Measurements from ENCODE around the gene SLC22A12.

Gene SLC22A12

DNA sequence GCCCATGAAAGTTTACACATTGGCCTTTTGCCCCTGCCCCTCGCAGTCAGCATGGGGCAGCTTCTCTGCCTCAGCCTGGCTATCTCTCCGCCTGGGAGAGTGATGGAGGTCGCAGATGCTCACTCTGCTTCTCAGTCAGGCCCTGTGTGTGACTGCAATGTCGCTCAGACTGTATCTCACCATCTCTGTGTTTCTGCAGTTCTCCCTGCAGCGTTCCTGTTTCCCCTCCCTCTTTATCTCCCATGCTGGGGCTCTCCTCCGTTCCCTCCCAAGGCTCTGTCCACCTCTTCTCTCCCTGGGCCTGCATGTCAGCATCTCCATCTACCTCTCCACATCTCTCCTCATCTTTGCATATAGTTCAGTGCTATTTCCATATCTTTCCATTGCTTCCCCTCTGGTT is 38.1 kb downstream of the SLC22A12 start:
- DNase-seq, result no peak

- no peak for DNase-seq
These were observed 39.0 kb downstream of the SLC22A12 start for GRCh38 chr11:64629796-64630562.

GRCh38 chr11:64631675-64632074 is 40.7 kb downstream of the SLC22A12 start:
- no peak for DNase-seq

DNA sequence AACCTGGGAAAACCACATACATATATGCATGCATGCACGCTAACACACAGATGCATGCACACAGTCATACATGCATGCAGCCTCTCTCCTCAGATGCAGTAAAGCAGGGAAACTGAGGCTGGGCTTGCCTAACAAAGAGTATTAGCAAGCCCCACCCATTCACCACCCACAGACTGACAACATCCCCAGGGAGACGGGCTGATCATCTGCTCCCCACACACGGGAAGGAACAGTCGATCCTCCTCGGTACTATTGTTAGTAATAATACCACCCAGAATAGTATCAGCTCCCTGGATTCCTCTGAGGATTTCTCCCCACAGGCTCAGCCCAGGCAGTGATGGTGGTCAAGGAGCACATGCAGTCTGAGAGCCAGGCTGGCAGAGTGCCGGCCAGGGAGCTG is 41.2 kb downstream of the SLC22A12 start:
- no peak for DNase-seq

DNA sequence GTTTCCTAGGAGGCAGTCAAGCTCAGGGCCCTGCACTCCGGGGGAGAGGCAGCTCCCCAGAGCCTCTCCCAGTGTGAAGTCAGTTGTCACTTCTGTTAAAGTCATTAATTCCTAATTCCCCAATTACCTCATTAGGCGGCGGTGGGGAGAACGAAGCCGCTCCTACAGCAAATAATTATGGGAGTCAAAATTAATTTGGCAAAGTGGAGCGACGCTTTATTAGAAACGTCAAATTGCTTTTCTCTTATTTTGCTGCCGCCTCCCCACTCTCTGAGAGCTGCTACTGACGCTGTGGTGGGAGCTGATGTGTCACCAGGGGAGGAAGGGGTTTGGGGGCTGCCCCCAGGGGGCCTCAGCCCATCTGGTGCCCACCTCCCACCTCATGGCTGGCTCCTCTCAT is 41.6 kb downstream of the SLC22A12 start:
- DNase-seq, result no peak

DNA sequence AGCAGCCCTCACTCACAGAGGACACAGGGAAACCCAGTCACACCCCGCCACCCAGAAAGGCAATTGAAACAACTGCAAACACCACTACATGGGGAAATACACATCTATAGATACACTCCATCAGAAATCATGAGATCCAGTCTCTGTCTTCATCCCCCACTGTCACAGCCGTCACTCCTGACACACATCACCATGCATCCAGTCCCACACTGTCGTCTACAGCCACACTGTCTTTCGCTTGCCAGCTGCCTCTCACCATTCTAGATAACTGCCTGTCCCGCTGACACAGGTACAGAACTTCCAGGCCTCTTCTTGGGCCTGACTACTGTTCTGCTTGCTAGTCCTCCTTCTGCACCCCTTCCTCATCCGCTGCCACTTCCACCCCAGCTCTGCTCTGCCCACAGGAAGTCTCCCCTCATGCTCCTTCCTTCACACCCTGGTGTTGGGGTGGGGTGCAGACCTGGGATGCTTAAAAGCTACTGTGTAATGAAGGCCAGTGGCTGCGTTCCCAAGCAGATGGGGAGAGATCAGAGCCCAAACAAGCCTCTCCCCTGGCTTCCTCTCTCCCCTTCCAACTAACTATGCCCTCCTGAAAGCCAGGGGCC is 42.6 kb downstream of the SLC22A12 start:
- no peak for DNase-seq

GRCh38 chr11:64637334-64638017 is 46.5 kb downstream of the SLC22A12 start:
- no peak for DNase-seq

DNA sequence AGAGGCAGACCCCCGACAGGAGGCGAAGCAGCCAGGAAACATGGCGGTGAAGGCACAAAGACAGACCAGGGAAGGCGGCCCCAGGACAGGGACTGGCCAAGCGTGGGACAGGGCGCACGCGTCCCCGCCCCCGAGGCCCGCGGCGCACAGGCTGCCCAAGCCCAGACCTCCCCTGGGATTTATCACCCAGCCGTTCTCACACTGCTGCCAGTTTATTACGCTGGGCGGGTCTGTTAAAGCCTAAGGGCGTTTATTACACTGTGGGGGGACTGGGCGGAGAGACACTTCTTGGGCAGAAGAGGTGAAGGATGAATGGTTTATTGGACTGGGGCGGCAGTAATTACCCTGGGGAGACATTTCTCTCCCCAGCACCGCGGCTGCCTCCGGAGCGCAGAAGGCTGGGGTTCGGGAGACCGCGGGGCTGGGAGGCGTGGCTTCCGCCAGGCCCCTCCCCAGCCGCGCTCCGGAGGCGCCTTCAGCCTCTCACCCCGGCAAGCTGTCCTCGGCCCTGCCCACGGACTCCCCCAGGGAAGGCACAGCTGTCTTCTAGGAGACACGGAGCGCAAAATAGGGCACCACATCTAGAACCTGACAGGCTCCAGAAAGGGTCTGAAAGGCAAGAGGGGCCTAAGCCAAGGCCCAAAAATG is 47.1 kb downstream of the SLC22A12 start:
- no peak for DNase-seq

DNA sequence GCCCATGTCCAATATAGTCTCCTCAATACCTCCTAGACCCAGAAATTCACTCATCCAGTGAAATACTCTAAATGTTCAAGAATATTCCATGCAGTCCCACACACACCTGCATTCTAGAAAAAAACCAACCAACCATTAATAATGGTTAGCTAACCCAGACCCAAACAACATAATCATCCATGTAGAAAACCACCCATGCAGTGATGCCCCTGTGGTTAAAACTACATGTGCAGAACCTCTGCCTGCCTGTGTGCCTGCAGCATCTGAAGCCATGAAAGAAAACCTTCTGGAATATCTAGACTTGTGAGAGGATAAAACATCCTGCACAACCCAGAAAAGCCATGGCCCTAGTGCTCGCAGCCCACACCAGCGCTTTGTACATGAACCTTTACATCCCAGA is 47.8 kb downstream of the SLC22A12 start:
- DNase-seq, result no peak

GRCh38 chr11:64639885-64640284 is 48.9 kb downstream of the SLC22A12 start:
- DNase-seq, result no peak

DNA sequence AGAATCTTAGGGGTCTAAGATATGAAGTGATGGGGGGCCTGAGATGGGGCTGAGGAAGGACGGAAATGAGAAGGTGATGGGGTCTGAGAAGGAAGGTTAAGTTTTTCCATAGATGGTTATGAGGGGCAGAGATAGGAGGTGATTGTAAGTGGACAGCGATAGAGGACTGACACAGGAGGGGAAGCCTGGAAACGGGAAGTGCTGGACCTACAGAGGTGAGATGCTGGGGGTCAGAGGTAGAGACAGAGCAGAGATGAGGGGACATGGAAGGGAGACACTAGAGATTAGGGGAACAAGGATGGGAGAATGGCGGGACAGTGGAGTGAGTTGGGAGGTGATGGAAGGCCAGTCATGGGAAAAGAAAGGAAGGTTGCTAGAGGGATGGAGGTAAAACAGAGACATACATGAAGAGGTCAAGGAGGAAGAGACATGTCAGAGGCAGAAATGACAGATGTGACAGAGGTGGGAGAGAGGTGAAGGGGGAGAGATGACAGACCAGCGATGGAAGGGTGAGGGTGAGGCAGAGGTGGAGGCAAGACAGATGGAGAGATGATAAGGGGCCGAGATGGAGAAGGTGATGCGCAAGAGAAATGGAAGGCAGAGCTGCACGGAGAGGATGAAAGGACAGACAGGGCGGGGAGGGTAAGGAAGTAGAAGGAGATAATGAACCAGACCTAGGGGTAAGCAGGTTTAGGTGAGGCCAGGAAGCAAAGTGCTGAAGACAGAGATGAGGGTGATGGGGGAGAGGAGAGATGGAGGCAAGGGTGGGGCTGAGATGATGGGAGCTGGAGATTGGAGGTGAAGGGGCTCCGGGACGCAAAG is 50.8 kb downstream of the SLC22A12 start:
- no peak for DNase-seq

GRCh38 chr11:64642418-64642735 is 51.4 kb downstream of the SLC22A12 start:
- no peak for DNase-seq

GRCh38 chr11:64642871-64643255 is 51.8 kb downstream of the SLC22A12 start:
- DNase-seq, result no peak

DNA sequence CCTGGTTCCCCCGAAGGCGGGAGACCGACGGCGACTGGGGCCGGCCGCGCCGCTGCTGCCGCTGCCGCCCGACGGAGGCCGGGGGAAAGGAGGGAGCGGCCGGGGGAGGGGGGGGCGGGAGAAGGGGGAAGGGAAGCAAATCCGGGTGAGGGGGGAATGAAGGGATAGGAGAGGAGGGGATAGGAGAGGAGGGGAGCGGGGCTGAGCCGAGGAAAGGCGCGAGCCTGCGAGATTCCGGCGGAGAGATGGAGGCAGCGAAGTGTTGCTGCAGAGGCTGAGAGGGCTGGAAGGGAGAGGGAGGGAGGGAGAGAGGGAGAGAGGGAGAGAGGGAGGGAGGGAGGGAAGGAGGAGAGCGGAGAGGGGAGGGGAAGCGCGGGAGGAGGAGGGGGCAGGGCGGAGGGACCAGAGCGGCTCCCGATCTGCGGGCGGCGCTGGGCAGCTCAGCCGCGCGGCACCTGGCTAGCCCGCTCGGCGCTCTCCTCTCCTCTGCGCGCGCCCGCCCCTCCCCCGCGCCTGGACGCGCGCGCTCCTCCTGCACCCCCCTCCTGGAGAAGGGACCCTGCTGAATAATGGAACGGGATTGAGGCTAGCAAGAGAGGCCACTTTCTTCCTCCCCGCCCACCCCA is 52.3 kb downstream of the SLC22A12 start:
- no peak for DNase-seq

GRCh38 chr11:64643920-64644646 is 53.1 kb downstream of the SLC22A12 start:
- DNase-seq, result no peak

DNA sequence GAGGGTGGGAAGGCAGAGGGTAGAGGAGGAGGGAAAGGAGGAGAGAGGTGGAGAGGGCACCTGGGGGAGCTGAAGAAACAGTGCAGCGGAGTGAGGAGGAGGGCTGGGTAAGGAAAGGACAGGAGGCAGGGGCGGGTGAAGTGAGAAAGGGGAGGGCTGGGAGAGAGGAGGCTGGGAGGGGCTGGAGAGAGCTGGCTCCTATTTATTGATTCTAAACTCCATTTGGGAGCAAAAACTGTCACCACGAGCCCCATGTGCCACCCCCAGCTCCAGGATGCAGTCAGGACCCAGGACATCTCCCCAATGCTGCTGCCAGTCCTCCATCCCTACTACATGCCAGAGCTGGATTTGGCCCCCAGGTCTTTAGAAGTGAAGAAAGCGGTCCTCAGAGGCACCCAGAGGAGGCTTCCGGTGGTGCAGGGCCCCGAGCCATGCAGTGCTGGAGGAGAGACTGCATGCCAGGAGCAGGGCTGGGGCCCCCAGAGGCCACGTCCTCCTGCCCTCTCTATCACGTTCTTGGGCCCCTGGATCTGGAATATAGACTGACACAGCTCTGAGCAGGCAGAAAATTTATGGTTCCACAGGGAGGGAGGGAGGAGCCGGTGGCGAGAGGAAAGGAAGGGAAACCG is 53.7 kb downstream of the SLC22A12 start:
- no peak for DNase-seq

DNA sequence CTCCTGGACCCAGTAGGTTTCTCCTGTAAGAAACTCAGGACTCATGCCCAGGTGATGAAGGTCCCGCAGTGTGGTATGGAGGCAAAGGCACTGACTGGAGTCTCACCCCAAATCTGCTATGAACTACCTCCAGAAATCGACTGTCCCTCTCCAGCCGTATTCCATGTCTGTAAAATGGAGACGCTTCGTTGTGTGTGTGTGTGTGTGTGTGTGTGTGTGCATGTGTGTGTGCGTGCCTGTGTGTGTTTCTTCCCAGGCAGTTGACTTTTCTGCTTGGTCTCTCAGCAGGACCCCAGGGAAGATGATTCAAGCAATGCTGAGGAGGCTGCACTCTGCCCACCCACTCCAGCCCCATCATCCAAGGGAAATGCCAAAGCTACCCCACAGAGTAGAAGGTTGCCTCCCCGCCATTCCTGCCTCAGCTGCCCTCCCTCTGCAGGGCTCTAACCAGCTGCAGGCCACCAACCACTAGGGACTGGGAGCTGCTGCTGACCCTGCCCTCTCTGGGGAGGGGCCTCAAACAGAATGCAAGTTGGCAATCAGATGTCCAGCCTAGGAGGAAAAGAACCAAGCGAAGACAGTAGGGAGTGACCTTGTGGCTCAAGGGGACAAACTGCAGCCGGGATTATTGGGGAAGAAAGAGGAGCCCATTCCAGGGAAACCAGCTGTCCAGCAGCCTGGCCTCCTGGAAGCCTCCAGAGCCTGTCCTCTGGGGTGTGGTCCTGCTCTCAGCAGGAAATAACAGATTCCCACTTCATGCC is 56.2 kb downstream of the SLC22A12 start:
- no peak for DNase-seq

DNA sequence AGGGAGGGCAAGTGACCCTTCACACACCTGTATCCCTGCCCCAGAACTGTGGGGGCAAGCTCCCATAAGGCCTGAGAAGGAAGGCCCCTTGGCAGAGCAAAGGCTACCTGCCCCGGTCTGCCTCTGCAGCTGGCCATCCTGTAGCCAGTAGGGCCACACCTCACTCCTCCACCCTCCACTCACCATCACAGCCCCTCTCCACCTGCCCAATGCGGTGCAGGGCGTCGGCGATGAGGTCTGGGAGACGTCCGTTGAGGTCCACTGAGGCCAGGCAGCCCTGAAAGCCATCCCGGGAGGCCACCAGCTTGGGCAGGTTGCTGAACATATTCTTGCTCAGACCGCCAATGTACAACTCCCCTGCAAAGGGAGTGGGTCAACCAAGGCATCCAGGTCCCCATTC is 57.5 kb downstream of the SLC22A12 start:
- no peak for DNase-seq

DNA sequence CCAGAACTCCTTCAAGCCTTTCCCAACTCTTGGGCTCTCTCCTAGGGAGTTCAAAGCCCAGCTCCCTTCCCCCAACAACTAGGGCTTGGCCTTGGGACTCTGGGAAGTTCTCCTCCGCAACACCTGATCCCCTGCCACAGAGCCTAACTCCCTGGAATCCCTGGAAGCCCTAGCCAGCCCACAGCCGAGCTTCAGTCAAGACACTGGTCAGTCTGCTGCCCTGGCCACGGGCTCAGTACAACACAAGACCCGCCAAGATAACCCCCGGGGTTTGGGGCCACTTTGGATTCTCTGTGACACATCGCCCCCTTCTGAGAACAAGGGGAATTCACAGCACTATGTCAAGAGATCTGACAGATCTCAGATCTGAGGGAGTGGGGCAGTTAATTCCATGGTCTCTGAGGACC is 58.3 kb downstream of the SLC22A12 start:
- no peak for DNase-seq

GRCh38 chr11:64650923-64651523 is 60.0 kb downstream of the SLC22A12 start:
- no peak for DNase-seq
